ENCODE measurements around the gene RASA3.

GRCh38 chr13:114122127-114122511, 10.3 kb downstream of the RASA3 start:
- TF ChIP-seq, protein P1, sequence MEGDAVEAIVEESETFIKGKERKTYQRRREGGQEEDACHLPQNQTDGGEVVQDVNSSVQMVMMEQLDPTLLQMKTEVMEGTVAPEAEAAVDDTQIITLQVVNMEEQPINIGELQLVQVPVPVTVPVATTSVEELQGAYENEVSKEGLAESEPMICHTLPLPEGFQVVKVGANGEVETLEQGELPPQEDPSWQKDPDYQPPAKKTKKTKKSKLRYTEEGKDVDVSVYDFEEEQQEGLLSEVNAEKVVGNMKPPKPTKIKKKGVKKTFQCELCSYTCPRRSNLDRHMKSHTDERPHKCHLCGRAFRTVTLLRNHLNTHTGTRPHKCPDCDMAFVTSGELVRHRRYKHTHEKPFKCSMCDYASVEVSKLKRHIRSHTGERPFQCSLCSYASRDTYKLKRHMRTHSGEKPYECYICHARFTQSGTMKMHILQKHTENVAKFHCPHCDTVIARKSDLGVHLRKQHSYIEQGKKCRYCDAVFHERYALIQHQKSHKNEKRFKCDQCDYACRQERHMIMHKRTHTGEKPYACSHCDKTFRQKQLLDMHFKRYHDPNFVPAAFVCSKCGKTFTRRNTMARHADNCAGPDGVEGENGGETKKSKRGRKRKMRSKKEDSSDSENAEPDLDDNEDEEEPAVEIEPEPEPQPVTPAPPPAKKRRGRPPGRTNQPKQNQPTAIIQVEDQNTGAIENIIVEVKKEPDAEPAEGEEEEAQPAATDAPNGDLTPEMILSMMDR (conservative IDR thresholded peaks at IDR 0.05) = no peak
- no peak for TF ChIP-seq EZH2 (IDR thresholded peaks at IDR 0.05; ENCODE audit: low read depth)
